PC-9 (cell line): ENCODE measurements around the gene CEP112. TPM values are rescaled to one million over a fixed set of nuclear protein-coding genes. Genes with fewer than 3 reads are reported as not detected.

ENCODE experiments used
- BruUV-seq: library from RNA; stranded (reverse); fragments of 400-500 nt; replicated peaks from 2 replicates; lab custom pipeline; 2021; lab: Mats Ljungman, UMichigan
- CTCF ChIA-PET: fragments of 300-600 bp; sonication (Branson Sonifier 250); formaldehyde crosslinking; loops from one replicate; lab custom pipeline; 2022; ENCODE audit warnings: antibody characterized with exemption; lab: Charles Lee
- POLR2A ChIA-PET: fragments of 300-600 bp; sonication (Branson Sonifier 250); formaldehyde crosslinking; loops from one replicate; lab custom pipeline; 2022; ENCODE audit warnings: antibody characterized with exemption; ENCODE audit not compliant: unreplicated experiment; lab: Charles Lee
- DNase-seq, 2 experiments: peaks; one replicate each; pipeline versions ENCODE4 v3.0.0 to v3.0.0-alpha.2; 2015 to 2022; ENCODE audit warnings: mixed read lengths in 1 of 2
- H2AFZ ChIP-seq: fragments of 200-600 bp; sonication (generic); 2 replicates; pipeline ENCODE4 v1.8.1; 2017; ENCODE audit warnings: antibody characterized with exemption
- H3F3A ChIP-seq: fragments of 200-600 bp; sonication (generic); 2 replicates; pipeline ENCODE4 v1.8.1; 2017; ENCODE audit warnings: antibody characterized with exemption, mild to moderate bottlenecking, low read depth; ENCODE audit not compliant: insufficient read depth
- H3K27ac ChIP-seq: fragments of 200-600 bp; sonication (generic); 2 replicates; pipeline ENCODE4 v1.6.1; 2016; ENCODE audit warnings: mixed run types
- H3K27me3 ChIP-seq: fragments of 200-600 bp; sonication (generic); 2 replicates; pipeline ENCODE4 v1.6.1; 2016; ENCODE audit warnings: low read depth, mixed run types; ENCODE audit not compliant: insufficient read depth
- H3K36me3 ChIP-seq: fragments of 200-600 bp; sonication (generic); 2 replicates; pipeline ENCODE4 v1.6.1; 2016; ENCODE audit warnings: low read depth, mixed run types
- H3K4me1 ChIP-seq: fragments of 200-600 bp; sonication (generic); replicated peaks from 2 replicates; pipeline ENCODE4 v1.6.1; 2016; ENCODE audit warnings: mixed run types; ENCODE audit not compliant: insufficient read depth
- H3K4me2 ChIP-seq: fragments of 200-600 bp; sonication (generic); 2 replicates; pipeline ENCODE4 v1.6.1; 2017; ENCODE audit warnings: mixed run types
- H3K4me3 ChIP-seq: fragments of 200-600 bp; sonication (generic); 2 replicates; pipeline ENCODE4 v1.6.1; 2016; ENCODE audit warnings: mixed run types
- H3K79me2 ChIP-seq: fragments of 200-600 bp; sonication (generic); 2 replicates; pipeline ENCODE4 v1.6.1; 2017; ENCODE audit warnings: low read depth, mixed run types
- H3K9me2 ChIP-seq: fragments of 200-600 bp; sonication (generic); 2 replicates; pipeline ENCODE4 v1.8.1; 2017; ENCODE audit warnings: mild to moderate bottlenecking; ENCODE audit not compliant: insufficient read depth
- H3K9me3 ChIP-seq: fragments of 200-600 bp; sonication (generic); 2 replicates; pipeline ENCODE4 v1.8.1; 2016; ENCODE audit warnings: low read depth; ENCODE audit not compliant: insufficient read depth
- H4K20me1 ChIP-seq: fragments of 200-600 bp; sonication (generic); 2 replicates; pipeline ENCODE4 v1.8.1; 2017; ENCODE audit not compliant: insufficient read depth
- CTCF ChIP-seq: fragments of 200-600 bp; sonication (generic); conservative IDR thresholded peaks from 2 replicates; pipeline ENCODE4 v1.6.1; 2017; ENCODE audit warnings: mixed run types, antibody characterized with exemption, mild to moderate bottlenecking, moderate library complexity
- EZH2 ChIP-seq: fragments of 200-600 bp; sonication (generic); IDR thresholded peaks from 2 replicates; pipeline ENCODE4 v1.8.0; 2017; ENCODE audit warnings: antibody characterized with exemption, low read depth
- intact Hi-C: fragments of 100-400 bp; cut with micrococcal nuclease; formaldehyde crosslinking; loops from one replicate; pipeline ENCODE4 v1.10.0; 2022; ENCODE audit not compliant: unreplicated experiment
- total RNA-seq: library from RNA; stranded (reverse); gene quantifications from 2 replicates; pipeline ENCODE4 v1.2.3, GENCODE V29; 2021

The CEP112 gene
- total RNA-seq, 1 experiment from 2014 or later = 4.3 TPM

GRCh38 chr17:65678546-65678945 lies 513.4 kb downstream of the CEP112 start:
- Histone ChIP-seq H3K4me2 (no peak overlapping the region), H3K9me3 (no peaks in the 10 kb centered on the region), H3K4me1 (no peaks in the 10 kb centered on the region; the same call in 1 of the 2 replicates), H3F3A (no peaks in the 10 kb centered on the region), H4K20me1 (no peaks in the 10 kb centered on the region), H3K27ac (no peak overlapping the region), H3K36me3 (no peaks in the 10 kb centered on the region), H3K79me2 (no peaks in the 10 kb centered on the region), H3K9me2 (no peaks in the 10 kb centered on the region), H2AFZ (no peak overlapping the region), H3K4me3 (no peak overlapping the region), H3K27me3 (no peaks in the 10 kb centered on the region)
- CTCF ChIA-PET = no interaction called here
- intact Hi-C loops = no loop called here
- DNase-seq = no peak
- no TSS peak for BruUV-seq
- TF ChIP-seq EZH2 = no peak
- TF ChIP-seq CTCF = no peak
- POLR2A ChIA-PET = no interaction called here

- Histone ChIP-seq H3K4me1 (no peaks in the 10 kb centered on the region; the same call in 1 of the 2 replicates), H4K20me1 (no peaks in the 10 kb centered on the region), H3K79me2 (no peaks in the 10 kb centered on the region), H3K9me2 (no peaks in the 10 kb centered on the region), H3K27me3 (no peaks in the 10 kb centered on the region), H3K36me3 (no peaks in the 10 kb centered on the region), H3K4me2 (no peak overlapping the region), H3F3A (no peaks in the 10 kb centered on the region), H3K4me3 (no peak overlapping the region), H2AFZ (no peak overlapping the region), H3K9me3 (no peaks in the 10 kb centered on the region), H3K27ac (no peak overlapping the region)
- intact Hi-C loops = no loop called here
- DNase-seq = peak in 1 of 2 experiments; percentile 54
- BruUV-seq = no TSS peak
- POLR2A ChIA-PET = no interaction called here
- CTCF ChIA-PET = no interaction called here
- TF ChIP-seq EZH2 = no peak
- TF ChIP-seq CTCF = no peak
Measured at GRCh38 chr17:65677932-65678331, 514.0 kb downstream of the CEP112 start.

- H3K4me3 ChIP-seq = no peak overlapping the region
- ChIA-PET CTCF (no interaction called here), POLR2A (no interaction called here)
- H3K27ac ChIP-seq = no peak overlapping the region
- no peak for DNase-seq
- H2AFZ ChIP-seq = no peak overlapping the region
- no peaks in the 10 kb centered on the region for H3K27me3 ChIP-seq
- H3K9me2 ChIP-seq = no peaks in the 10 kb centered on the region
- TF ChIP-seq CTCF = no peak
- TF ChIP-seq EZH2 = no peak
- no peaks in the 10 kb centered on the region for H3K9me3 ChIP-seq
- H3K4me2 ChIP-seq = no peak overlapping the region
- BruUV-seq = no TSS peak
- H3K36me3 ChIP-seq = no peaks in the 10 kb centered on the region
- H3K4me1 ChIP-seq = no peaks in the 10 kb centered on the region; the same call in 1 of the 2 replicates
- no peaks in the 10 kb centered on the region for H3F3A ChIP-seq
- no peaks in the 10 kb centered on the region for H3K79me2 ChIP-seq
- intact Hi-C loops = no loop called here
- H4K20me1 ChIP-seq = no peaks in the 10 kb centered on the region
Measured at GRCh38 chr17:65674246-65675045, 517.5 kb downstream of the CEP112 start.
